CD4-positive, alpha-beta T cell treated with Interferon gamma for 1 hour (primary cell): Measurements from ENCODE around the gene CPLX4.

Experiments used
- DNase-seq: peaks from one replicate; pipeline ENCODE4 v3.0.0-alpha.2; 2020

CPLX4 gene

GRCh38 chr18:59305295-59305694 is 13.2 kb downstream of the CPLX4 start:
- DNase-seq = no peak

DNA sequence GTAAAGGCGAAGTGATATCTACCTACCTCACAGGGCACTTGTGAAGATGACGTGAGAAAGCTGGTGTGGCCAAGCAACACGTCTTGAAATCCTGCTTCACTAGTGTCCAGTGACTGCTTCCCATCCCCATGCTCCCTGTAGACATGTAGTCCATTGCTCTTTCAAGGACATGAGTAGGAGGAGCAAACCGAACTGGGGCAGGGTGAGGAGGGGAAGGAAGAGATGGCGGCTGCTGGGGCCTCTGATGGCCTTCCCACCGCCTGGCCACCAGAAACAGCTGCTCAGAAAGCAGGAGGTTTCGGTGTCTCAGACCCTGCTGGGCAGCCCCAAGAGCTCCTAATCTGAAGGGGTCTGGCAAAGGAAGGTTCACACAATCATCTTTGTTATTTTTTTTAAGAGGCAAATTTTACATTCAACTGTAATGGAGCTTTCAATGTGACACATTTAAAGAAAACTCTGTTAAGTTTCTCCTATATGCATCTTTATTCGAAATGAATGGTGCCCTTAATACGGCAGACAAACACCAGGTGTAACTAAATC is 14.7 kb downstream of the CPLX4 start:
- DNase-seq = no peak

- DNase-seq = no peak
Measured at GRCh38 chr18:59303006-59303405, 15.4 kb downstream of the CPLX4 start.

- no peak for DNase-seq
Measured at GRCh38 chr18:59301929-59302328, 16.5 kb downstream of the CPLX4 start.

- DNase-seq = no peak
Measured at GRCh38 chr18:59300676-59301285, 17.7 kb downstream of the CPLX4 start.

- no peak for DNase-seq
Measured at GRCh38 chr18:59298871-59299270, 19.6 kb downstream of the CPLX4 start.

DNA sequence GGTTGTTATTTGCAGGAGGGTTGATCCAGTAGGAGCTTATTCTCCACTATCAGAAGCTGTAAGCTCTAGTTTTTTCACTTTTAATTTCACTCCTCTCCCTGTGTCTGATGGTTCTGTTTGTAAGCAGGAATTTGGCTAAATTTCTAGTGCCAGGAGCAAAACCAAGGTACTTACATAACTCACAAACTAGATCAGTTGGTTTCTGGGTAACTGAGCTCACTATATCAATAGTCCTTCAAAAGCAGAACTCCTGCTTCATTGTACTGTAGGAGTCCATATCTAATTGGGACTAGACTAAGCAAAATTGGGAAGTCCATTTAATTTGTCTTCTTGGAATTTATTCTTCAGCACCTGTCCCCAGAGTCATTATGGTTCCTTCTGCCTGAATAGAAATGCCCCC is 25.1 kb downstream of the CPLX4 start:
- no peak for DNase-seq

DNA sequence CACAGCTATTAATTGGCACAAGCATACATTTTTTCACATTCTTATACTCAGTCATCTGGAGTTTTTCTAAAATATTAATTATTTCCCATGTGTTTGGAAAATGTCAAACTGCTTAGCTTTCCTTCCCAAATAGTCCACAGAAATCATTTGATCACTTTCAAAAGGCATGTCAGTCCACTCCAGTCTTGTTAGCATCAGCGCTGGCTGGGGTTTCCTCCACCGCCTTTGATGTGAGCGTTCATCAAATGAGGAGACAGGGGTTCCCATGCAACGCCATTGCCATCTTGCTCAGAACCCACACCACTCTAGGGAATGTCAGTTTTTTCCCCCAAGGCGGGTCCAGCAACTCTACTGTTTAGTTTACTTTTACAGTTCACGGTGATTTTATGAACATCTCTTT is 32.1 kb downstream of the CPLX4 start:
- DNase-seq = no peak

GRCh38 chr18:59282341-59282740 is 36.1 kb downstream of the CPLX4 start:
- no peak for DNase-seq

DNA sequence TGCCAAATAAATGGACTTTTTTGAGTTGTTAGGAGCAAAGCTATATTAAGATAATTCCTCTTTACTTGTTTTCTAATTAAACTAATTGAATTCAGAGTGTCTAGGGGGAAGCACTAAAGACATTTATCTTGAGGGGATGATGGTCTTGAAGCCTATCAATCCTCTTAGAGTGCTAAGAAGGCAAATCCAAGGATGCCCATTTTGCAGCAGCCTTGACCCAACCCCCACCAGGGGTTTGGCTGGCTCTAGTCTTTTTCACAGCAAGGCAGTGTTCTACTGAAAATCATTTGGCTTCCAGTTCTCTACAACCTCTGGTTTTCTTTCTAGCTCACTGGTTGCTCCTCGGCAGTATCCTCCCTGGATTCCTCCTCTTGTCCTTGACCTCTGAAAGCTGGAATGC is 38.7 kb downstream of the CPLX4 start:
- no peak for DNase-seq

- no peak for DNase-seq
Measured at GRCh38 chr18:59279193-59279592, 39.3 kb downstream of the CPLX4 start.

DNA sequence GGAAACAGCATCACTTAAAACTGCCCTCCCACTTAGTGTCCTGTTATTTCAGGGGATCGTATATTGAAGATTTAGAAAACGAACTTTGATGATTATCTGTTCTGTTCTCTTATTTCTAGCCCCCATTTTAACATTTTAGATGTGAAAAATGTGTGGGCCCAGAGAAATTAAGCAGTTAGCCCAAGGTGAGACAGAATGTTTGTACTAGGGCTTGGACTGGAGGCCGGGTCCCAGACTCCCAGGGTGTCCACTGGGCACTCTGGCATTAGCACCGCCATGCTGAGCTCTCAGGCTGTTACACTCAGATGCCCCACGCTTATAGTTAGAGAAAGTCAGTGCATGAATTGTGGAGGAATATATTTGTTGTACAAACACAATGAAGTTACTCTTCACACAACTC is 39.7 kb downstream of the CPLX4 start:
- DNase-seq = no peak

DNA sequence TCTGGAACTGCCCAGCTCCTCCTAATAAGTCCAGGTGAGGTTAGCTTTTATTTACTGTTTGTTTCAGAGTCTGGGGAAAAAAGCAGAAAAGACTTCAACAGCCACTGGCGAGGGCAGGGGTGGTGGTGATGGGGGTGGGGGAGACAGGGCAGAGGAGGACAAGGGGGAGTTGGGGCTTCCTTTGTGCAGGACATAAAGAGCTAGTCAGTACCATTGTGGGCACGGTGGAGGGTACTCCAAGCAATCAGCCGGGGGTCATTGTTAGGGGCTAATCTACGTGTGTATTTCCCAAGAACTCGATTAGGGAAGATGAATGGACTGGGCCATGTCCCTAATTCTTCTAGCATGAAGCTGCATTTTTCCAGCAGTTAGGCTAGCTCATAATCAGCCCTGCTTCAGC is 42.4 kb downstream of the CPLX4 start:
- DNase-seq = no peak

- no peak for DNase-seq
Measured at GRCh38 chr18:59275406-59275949, 43.0 kb downstream of the CPLX4 start.

- DNase-seq = no peak
Measured at GRCh38 chr18:59274533-59274928, 43.9 kb downstream of the CPLX4 start.

DNA sequence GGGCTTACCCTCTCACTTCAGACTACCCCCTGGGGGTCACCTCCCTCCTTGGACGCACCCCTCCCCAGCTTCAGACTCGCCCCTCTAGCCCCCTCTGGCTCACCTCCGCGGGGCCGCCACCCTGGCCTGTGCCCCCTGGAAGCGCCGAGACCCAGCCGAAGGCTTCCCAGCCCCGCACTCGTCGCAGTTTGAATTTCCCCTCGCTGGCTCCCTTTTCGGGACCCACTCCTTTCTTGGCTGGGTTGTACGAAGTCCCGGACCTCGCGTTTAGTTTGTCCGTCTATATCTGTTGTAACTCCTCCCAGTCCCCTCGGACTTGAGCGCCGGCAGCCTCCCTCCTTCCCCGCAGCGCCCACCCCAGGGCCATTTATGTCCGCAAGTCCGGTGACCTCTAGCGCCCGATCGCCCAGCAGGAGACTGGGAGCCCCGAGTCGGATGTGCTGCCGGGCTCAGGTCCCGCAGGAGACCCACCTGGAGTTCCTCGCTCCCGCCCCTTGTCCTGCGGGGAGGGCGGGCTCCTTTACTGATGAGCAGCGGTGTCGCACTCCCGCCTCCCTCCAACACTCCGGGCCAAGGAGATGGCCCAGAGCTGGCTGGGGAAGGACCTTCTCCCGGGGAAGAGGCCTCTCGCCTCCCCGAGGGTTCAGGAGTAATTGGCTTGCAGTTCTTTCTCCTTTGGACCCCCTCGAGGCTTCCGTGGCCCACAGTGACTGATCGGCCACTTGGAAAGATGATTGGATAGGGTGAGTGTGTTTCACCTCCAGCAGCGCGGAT is 44.5 kb downstream of the CPLX4 start:
- DNase-seq = no peak

GRCh38 chr18:59272891-59273758 is 45.3 kb downstream of the CPLX4 start, which contains the start of gene RAX:
RAX (minus strand) TSS chr18:59273454; CDS start chr18:59273206, 248 bp downstream.
- no peak for DNase-seq

DNA sequence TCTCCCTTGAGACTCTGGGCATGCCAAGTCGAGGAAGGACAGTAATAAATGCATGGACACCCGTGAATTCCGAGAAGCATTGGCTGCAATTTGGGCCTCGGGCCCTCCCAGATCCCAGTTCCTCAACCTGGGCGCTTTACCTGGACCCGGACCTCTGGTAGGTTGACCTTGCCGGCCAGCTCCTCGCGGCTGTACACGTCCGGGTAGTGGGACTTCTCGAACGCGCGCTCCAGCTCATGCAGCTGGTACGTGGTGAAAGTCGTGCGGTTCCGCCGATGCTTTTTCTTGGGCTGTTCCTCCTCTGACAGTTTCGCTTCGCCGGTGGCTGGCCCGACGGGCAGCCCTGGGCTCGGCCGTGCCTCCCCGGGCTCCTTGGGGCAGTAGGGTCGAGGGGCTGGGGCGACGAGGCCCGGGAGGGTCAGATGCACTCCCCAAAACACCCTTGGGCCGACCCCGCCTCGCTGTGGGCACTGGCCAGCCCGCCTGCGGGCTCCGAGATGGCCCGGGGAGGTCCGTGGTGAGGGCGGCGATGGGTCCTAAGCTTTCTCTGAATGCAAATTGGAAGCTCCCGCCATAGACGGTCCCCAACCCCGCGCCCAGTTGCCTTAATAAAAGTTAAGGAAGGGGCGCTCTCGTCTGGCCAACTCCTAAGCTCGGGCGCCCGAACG is 46.1 kb downstream of the CPLX4 start:
- DNase-seq = no peak

- DNase-seq = no peak
Measured at GRCh38 chr18:59271606-59272220, 46.7 kb downstream of the CPLX4 start.

- DNase-seq = no peak
Measured at GRCh38 chr18:59270689-59271257, 47.7 kb downstream of the CPLX4 start.

- DNase-seq = no peak
Measured at GRCh38 chr18:59269563-59270119, 48.8 kb downstream of the CPLX4 start.
